DMS 273 (cell line): ENCODE measurements around the gene TRIM31.
"Not testable (repeated sequence)": the region's sequence is repeated elsewhere in the genome, so short reads cannot be mapped to it uniquely, and the experiment has no call there.

Experiments
- DNase-seq: peaks from one replicate; lab custom pipeline; 2025; ENCODE audit not compliant: unreplicated experiment; lab: John Stamatoyannopoulos, UW

TRIM31 gene

GRCh38 chr6:30149234-30149633 is 36.3 kb upstream of the TRIM31 start:
- peak; percentile 17 for DNase-seq

GRCh38 chr6:30147096-30147495 is 34.2 kb upstream of the TRIM31 start:
- no peak for DNase-seq

GRCh38 chr6:30145818-30146217 is 32.9 kb upstream of the TRIM31 start:
- peak; percentile 64 for DNase-seq

- DNase-seq: no peak
These were observed 31.9 kb upstream of the TRIM31 start for GRCh38 chr6:30144811-30145210.

GRCh38 chr6:30143780-30144179 is 30.9 kb upstream of the TRIM31 start:
- no peak for DNase-seq

GRCh38 chr6:30142665-30143064 is 29.8 kb upstream of the TRIM31 start:
- no peak for DNase-seq

GRCh38 chr6:30140240-30140639 is 27.4 kb upstream of the TRIM31 start:
- not testable (repeated sequence) for DNase-seq

GRCh38 chr6:30136570-30137286 is 23.8 kb upstream of the TRIM31 start:
- DNase-seq: no peak

GRCh38 chr6:30135757-30136156 is 22.9 kb upstream of the TRIM31 start, which contains the start of gene TRIM40:
TSS of gene TRIM40 (plus strand) at chr6:30136140. CDS start at chr6:30137037, 897 bp downstream.
- no peak for DNase-seq

- no peak for DNase-seq
These were observed 22.3 kb upstream of the TRIM31 start for GRCh38 chr6:30135147-30135546.

GRCh38 chr6:30131947-30132497 is 19.1 kb upstream of the TRIM31 start:
- no peak for DNase-seq

GRCh38 chr6:30130887-30131862 is 18.3 kb upstream of the TRIM31 start:
- DNase-seq: peak; percentile 92

GRCh38 chr6:30130179-30130679 is 17.3 kb upstream of the TRIM31 start:
- no peak for DNase-seq

GRCh38 chr6:30129265-30130178 is 16.6 kb upstream of the TRIM31 start:
- no peak for DNase-seq

- no peak for DNase-seq
These were observed 14.6 kb upstream of the TRIM31 start for GRCh38 chr6:30127238-30128093.

- no peak for DNase-seq
These were observed 9.6 kb upstream of the TRIM31 start for GRCh38 chr6:30122515-30122914.

- no peak for DNase-seq
These were observed 8.8 kb upstream of the TRIM31 start for GRCh38 chr6:30121446-30122366.

- DNase-seq: not testable (repeated sequence)
These were observed 5.8 kb upstream of the TRIM31 start for GRCh38 chr6:30118691-30119090.
